ENCODE measurements around the gene OSCP1. TPM values are rescaled to one million over a fixed set of nuclear protein-coding genes. Genes with fewer than 3 reads are reported as not detected.
A peak's percentile ranks its signal among the peaks of the same experiment; 100 is the strongest.

Gene OSCP1
- total RNA-seq, 1 donor from 2014 or later: 17.1 TPM

GRCh38 chr1:36447450-36447849 lies 2.8 kb downstream of the OSCP1 start:
- Histone ChIP-seq H3K36me3 (no peaks in the 10 kb centered on the region), H3K4me1 (peaks cover 15% of the 10 kb centered on the region), H3K4me3 (no peak overlapping the region), H3K27ac (no peak overlapping the region), H3K27me3 (ENCODE audit: low read depth) (no peaks in the 10 kb centered on the region), H3K9me3 (no peaks in the 10 kb centered on the region)
- intact Hi-C loops (cut with DNase I): no loop called here
- DNase-seq: no peak
- ATAC-seq: no peak
- TF ChIP-seq, protein P1, sequence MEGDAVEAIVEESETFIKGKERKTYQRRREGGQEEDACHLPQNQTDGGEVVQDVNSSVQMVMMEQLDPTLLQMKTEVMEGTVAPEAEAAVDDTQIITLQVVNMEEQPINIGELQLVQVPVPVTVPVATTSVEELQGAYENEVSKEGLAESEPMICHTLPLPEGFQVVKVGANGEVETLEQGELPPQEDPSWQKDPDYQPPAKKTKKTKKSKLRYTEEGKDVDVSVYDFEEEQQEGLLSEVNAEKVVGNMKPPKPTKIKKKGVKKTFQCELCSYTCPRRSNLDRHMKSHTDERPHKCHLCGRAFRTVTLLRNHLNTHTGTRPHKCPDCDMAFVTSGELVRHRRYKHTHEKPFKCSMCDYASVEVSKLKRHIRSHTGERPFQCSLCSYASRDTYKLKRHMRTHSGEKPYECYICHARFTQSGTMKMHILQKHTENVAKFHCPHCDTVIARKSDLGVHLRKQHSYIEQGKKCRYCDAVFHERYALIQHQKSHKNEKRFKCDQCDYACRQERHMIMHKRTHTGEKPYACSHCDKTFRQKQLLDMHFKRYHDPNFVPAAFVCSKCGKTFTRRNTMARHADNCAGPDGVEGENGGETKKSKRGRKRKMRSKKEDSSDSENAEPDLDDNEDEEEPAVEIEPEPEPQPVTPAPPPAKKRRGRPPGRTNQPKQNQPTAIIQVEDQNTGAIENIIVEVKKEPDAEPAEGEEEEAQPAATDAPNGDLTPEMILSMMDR (IDR thresholded peaks at IDR 0.05): no peak

GRCh38 chr1:36446746-36447145 lies 3.5 kb downstream of the OSCP1 start:
- TF ChIP-seq, protein P1 (IDR thresholded peaks at IDR 0.05): no peak
- intact Hi-C loops (cut with DNase I): no loop called here

GRCh38 chr1:36446271-36446670 lies 4.0 kb downstream of the OSCP1 start:
- no peaks in the 10 kb centered on the region for H3K27me3 ChIP-seq (ENCODE audit: low read depth)
- no peaks in the 10 kb centered on the region for H3K9me3 ChIP-seq
- intact Hi-C loops (cut with DNase I): no loop called here
- no peak overlapping the region for H3K27ac ChIP-seq
- DNase-seq (no peak), ATAC-seq (no peak)
- TF ChIP-seq, protein P1 (IDR thresholded peaks at IDR 0.05): peak; percentile 27
- H3K4me3 ChIP-seq: no peak overlapping the region
- H3K36me3 ChIP-seq: no peaks in the 10 kb centered on the region
- peaks cover 15% of the 10 kb centered on the region for H3K4me1 ChIP-seq

More at GRCh38 chr1:36446746-36447145, 3.5 kb downstream of the OSCP1 start:
- H3K27me3 ChIP-seq (ENCODE audit: low read depth): no peaks in the 10 kb centered on the region
- DNase-seq (no peak), ATAC-seq (no peak)
- H3K27ac ChIP-seq: no peak overlapping the region
- peaks cover 15% of the 10 kb centered on the region for H3K4me1 ChIP-seq
- H3K36me3 ChIP-seq: no peaks in the 10 kb centered on the region
- no peaks in the 10 kb centered on the region for H3K9me3 ChIP-seq
- no peak overlapping the region for H3K4me3 ChIP-seq

GRCh38 chr1:36443297-36443696 lies 7.0 kb downstream of the OSCP1 start:
- TF ChIP-seq, protein P1 (IDR thresholded peaks at IDR 0.05): no peak
- DNase-seq (no peak), ATAC-seq (no peak)
- no peaks in the 10 kb centered on the region for H3K9me3 ChIP-seq
- H3K36me3 ChIP-seq: peaks cover 9% of the 10 kb centered on the region
- no peaks in the 10 kb centered on the region for H3K4me1 ChIP-seq
- no peak overlapping the region for H3K4me3 ChIP-seq
- intact Hi-C loops (cut with DNase I): no loop called here
- H3K27ac ChIP-seq: no peak overlapping the region
- no peaks in the 10 kb centered on the region for H3K27me3 ChIP-seq (ENCODE audit: low read depth)

DNA sequence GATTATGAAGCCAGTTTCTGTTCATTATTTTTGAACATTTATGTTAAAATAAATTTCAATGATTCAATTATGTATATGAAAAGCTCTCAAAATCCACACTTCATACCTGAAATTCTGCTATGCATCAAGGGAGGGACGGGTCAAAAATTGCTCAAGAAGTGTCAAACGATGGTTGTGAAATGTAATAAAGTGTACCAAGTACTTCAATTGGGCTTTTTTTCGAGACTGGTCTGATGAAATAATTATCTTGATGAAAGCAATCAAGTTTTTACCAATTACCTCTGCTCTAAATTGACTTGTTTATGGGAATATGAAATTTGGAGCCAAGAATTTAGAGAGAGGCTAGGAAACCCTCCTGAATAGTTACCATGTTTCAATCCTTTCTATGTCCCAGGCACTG lies 7.9 kb downstream of the OSCP1 start:
- Histone ChIP-seq H3K27me3 (ENCODE audit: low read depth) (no peaks in the 10 kb centered on the region), H3K27ac (no peak overlapping the region), H3K9me3 (no peaks in the 10 kb centered on the region), H3K36me3 (peaks cover 16% of the 10 kb centered on the region), H3K4me1 (no peaks in the 10 kb centered on the region), H3K4me3 (no peak overlapping the region)
- TF ChIP-seq, protein P1 (IDR thresholded peaks at IDR 0.05): no peak
- intact Hi-C loops (cut with DNase I): no loop called here
- ATAC-seq (peak in 1 of 2 donors; percentile 41), DNase-seq (no peak)

DNA sequence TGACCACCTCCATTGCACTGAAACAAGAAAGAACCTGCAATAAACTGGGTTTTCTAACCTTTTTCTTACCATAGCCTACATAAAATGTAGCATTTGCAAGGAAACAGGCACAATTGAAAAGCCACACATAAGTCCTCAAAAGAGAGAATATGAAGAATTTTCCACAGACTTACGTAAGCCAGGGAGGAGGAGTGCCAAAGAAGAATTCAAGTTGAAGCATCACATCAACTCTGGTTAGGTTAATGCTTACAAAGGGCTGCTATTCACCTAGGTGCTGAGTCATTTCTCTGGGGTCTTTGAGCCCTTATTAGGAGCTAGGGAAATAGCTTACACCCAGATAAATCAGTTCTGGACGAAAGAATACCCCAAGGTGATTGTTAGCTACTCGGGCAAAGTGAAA lies 9.6 kb downstream of the OSCP1 start:
- Histone ChIP-seq H3K27me3 (ENCODE audit: low read depth) (no peaks in the 10 kb centered on the region), H3K9me3 (no peaks in the 10 kb centered on the region), H3K36me3 (peaks cover 17% of the 10 kb centered on the region), H3K4me3 (no peak overlapping the region), H3K4me1 (no peaks in the 10 kb centered on the region), H3K27ac (no peak overlapping the region)
- TF ChIP-seq, protein P1 (IDR thresholded peaks at IDR 0.05): no peak
- intact Hi-C loops (cut with DNase I): no loop called here
- DNase-seq (no peak), ATAC-seq (no peak)
